HG03520 (cell line): ENCODE measurements around the gene SCFD2.
"Not testable (repeated sequence)": the region's sequence is repeated elsewhere in the genome, so short reads cannot be mapped to it uniquely, and the experiment has no call there.

ENCODE experiments used
- ATAC-seq: cut with Tn5 transposase; IDR thresholded peaks from one replicate; pipeline ENCODE4 v1.9.1; 2021; ENCODE audit warnings: mild to moderate bottlenecking, moderate library complexity; ENCODE audit not compliant: unreplicated experiment

The SCFD2 gene

DNA sequence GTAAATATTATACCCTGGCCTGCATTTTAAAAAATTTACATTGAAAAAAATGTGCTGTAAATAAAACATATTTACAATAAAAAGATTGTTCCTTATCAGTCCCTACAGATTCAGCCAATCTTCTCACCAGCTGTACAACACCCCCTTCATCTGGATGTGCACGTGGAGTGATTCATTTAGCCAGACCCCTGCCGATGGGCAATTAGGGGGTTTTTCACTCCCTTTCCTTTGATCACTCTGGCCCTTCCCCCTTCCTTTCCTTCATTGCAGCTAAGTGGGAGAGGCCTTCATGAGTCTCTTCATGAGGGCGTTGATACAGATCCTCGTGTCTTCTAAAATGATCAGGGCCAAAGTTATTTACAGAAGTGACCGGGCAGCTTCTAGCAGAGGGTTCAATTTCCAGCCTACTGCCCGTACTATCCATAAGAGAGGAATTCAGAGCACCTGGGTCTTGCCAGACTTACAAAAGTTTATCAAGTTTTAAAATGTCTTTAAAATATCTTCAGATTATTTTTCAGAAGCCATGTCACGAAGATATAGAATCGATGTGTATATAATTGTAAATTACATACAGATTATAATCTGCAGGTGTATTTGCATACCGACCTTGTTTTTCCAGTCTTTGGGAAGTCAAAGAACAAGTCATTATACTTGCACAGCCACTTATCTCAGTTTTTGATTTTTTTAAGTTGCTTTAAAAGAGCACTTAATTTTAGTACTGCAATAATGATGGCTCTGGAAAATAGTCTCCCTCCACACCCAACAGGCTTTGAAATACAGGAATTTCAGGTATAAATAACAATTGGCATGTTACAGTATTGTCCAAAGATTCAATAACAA is 525.1 kb downstream of the SCFD2 start:
- ATAC-seq, result no peak

DNA sequence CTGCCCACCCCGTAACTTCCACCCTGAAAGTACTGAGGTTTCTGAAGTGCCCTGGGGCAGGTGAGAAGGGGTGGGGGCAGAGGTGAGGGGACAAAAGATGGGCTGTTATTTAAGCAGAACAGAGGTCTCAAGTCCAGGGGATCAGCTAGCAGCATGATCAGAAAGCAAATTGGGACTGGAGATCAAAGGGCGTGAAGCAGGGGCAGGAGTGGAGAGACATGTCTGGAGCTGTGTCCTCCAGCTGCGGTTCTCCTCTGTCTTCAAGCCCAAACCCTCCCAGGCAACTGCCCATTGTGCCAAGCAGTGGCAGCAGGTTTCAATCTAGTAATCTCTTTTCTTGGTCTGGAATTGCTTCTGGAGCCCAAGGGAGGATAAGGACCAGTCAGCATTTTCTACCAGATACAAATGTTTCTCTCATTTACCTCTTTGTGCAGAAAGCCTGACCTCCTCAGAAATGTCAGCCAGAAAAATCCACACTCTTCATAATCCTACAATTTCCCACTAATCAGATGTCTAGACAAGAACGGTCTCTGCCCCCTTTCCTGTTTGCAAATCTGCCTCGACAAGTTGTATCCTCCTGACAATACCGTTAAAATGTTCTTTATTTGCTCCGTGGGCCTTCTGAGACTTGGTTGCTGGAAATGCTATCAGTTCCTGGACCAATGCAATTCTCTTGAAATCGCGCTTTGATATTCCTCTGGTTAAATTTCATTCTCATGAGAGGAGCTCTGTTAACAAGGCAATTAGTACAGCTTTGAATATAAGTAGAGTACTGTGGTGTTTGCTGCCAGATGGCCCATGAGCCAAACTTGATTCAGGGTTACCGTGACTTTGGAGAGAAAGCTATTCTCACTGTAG is 526.9 kb downstream of the SCFD2 start:
- no peak for ATAC-seq

DNA sequence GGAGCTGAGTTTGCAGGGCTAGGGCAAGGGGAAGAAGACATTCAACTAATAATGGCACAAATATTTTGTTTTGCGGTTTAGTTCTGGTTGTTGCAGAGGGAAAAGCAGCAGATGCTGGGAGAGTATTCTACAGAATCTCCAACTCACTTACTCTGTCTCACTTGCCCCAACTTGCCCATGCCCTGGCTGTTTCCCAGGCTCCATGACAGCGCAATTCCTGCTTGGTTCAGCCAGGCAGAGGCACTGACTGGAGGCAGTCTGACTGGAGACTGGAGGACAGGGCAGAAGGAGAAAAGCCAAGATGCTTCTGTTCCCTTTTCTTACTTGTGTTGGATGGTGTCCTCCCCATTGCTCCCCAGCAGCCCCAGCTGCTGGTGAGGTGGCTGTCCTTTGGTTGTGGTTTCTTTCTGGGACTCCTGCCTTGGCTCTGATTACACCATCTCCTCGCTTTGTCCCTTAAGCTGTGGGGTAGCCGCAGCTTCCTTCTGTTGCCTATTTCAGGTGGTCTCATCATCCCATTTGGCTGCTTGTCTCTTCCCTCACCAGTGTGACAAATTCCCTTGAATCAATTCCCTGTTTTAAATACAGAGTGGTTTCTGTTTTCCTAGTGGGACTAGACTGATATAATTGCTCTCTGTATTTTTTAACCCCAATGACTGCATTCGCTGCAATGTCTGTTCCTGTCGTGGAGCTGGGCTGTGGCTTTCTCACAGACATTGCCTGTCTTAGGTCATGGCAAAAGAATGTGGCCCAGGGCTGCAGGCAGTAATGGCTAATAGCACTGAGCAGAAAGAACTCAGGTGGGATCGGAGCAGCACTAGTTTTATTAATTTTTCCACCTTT is 527.9 kb downstream of the SCFD2 start:
- ATAC-seq, result no peak

DNA sequence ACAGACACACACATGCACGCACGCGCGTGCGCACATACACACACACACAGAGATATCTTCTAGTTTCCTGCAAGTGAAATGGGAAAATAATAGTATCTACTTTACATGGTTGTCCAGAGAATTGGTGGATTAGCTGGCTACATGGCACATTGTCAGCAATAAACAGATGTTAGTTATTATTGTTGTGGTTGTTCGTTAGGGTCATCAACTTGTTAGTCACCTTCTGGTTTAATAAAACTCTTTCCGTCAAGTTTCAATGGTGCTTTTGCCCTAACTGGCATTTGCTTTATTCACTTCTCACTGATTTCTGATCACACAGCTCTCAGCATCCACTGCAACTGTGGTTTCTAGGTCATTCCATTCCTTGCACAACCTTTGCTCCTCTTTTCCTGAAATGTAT is 529.2 kb downstream of the SCFD2 start:
- no peak for ATAC-seq

GRCh38 chr4:52836120-52836519 is 529.7 kb downstream of the SCFD2 start:
- no peak for ATAC-seq

- not testable (repeated sequence) for ATAC-seq
Observed at GRCh38 chr4:52834641-52835456, 531.0 kb downstream of the SCFD2 start.

GRCh38 chr4:52833941-52834525 is 531.8 kb downstream of the SCFD2 start:
- no peak for ATAC-seq

DNA sequence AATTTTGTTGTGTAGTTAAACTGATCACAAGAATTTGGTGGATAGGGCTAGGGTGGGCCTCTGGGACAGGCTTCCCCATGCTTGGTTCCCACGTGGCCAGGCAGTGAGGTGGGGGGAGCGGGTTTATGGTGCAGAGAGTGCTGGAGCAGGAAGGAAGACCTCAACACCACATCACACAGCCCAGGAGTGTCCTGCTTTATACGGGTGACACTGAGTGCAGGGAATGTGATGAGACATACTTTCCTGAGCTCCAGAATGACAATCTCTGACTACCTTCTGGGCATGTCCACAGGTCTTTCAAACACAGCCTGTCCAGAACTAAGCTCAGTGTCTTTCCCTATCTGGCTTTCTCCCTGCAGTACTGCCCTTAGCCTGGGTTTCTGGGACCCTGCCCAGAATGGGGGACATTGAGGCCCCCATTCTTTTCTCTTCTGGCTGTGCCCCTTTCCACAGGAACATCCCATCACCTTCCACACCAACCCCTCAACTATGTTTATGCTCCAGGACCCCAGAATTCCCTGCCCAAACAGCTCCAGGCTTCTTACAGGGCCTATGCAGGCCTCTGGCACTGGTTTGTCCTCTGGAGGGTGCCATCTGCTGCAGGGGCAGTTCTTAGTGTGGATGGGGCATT is 540.3 kb downstream of the SCFD2 start:
- no peak for ATAC-seq

DNA sequence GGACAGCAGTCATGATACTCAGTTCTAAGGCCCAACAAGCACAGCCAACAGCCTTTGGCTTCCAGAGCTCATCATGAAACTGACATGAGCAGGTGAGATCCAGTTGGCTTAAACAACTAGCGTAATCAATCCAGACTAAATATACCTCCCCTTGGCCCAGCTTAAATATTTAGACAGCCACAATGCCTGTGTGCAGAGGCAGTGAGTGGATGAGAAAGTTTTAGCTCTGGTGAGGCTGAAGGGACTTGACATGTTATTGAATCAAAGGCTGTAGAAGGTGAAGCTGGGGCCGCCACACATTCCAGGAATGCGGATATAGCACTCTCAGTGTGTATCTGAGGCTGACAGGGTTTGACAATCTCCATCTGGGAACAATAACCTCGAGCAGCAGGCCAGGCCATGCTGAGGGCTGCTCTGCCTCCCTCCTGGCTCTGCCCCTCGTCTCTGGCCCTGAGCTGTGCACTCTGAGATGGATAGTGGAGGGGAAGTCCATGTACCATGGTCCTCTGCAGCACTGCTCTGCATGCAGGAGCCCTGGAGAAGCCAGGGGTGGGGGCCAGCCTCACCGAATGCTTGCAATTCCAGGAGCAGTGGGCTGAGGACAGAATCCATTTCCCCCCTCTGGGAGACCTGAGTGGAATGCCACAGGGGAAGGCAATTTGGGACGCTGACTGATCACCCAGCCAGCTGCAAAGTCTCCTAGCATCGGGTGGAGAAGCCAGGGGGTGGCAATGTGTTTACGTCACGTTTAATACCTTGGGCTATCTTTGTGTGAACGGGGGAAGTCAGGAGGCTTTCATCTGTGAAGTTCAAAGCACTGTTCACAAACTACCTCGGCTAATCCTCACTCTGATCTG is 541.0 kb downstream of the SCFD2 start:
- ATAC-seq, result no peak

DNA sequence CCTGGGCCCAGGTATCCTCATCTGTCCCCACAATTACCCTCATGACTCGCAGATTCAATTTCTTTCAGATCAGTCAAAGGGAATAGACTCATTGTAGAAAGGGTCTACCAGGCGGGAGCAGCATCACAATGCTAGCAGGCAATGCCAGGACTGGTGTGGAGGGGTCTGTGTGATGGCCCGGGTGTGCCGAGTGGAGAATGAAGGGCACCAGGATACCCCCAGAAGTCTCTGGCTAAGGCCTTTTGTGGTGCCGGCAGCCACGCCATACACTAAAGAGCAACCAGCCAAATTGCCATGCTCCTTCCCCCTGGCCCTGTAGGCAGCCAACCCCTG is 541.6 kb downstream of the SCFD2 start:
- ATAC-seq, result no peak

DNA sequence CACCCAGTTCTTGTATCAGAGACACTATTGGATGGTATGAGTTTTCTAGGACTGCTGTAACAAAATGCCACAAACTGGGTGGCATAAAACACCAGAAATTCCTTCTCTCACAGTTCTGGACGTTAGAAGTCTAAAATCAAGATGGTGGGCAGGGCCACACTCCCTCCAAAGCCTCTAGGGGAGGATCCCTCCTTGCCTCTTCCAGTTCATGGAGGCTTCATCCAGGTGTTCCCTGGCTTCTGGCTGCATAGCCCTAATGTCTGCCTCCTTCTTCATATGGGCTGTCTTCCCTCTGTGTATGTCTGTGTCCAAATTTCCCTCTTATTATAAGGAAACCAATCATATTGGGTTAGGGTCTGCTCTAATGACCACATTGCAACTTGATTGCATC is 542.2 kb downstream of the SCFD2 start:
- no peak for ATAC-seq
